ENCODE measurements around the gene ZNF354C. TPM values are rescaled to one million over a fixed set of nuclear protein-coding genes. Genes with fewer than 3 reads are reported as not detected.

The ZNF354C gene
- total and polyA plus RNA-seq, 2 of the 8 experiments (the other 6 are each of a cell fraction or from before 2014, with no cell fraction given) = 0.85 to 2.3 TPM

GRCh38 chr5:179033004-179033580, 27.1 kb upstream of the ZNF354C start:
- 95% methylated on average over 7 of the region's 7 CpGs; no CpG with 5 or more reads in 1 of the 2 experiments for WGBS, 2 experiments (ENCODE audit: extremely low coverage in 1 of 2, insufficient coverage in 1 of 2, insufficient read length in 1 of 2, insufficient replicate concordance in 2 of 2, low coverage in 1 of 2, low lambda C conversion rate in 2 of 2, missing lambda C conversion rate in 1 of 2)
- Histone ChIP-seq H2BK12ac (ENCODE audit: low read depth, low read length) (no peak overlapping the region), H3K4ac (replicated peaks; ENCODE audit: insufficient read length, low read depth, low read length) (no peak overlapping the region), H2BK15ac (ENCODE audit: low read length) (no peak overlapping the region), H2AK5ac (ENCODE audit: low read depth, low read length) (no peak overlapping the region), H3K27me3 (replicated peaks in 1 of 4; ENCODE audit: control insufficient read depth in 3 of 4, extremely low read depth in 1 of 4, insufficient read depth in 3 of 4, low read length in 3 of 4) (no peaks in the 10 kb centered on the region), H3K14ac (ENCODE audit: insufficient read length) (no peak overlapping the region), H3K4me1 (replicated peaks in 1 of 4; ENCODE audit: control insufficient read depth in 3 of 4, insufficient read depth in 4 of 4, low read length in 3 of 4) (no peaks in the 10 kb centered on the region), H2BK20ac (ENCODE audit: low read length) (no peak overlapping the region), H2AFZ (ENCODE audit: low read length) (no peak overlapping the region), H2BK5ac (ENCODE audit: low read depth, low read length) (no peak overlapping the region), H3K4me3 (ENCODE audit: extremely low read depth in 1 of 4, insufficient read depth in 2 of 4, low read depth in 3 of 4, low read length in 4 of 4) (0 out of 8 replicates have a peak overlapping the region, but pooled peaks of 1 of the 4 experiments have one; percentile 0), H3K23me2 (ENCODE audit: low read depth, low read length) (no peaks in the 10 kb centered on the region), H3K9ac (replicated peaks in 1 of 4; ENCODE audit: extremely low read depth in 1 of 4, low read depth in 3 of 4, low read length in 3 of 4) (no peak overlapping the region), H3K79me2 (ENCODE audit: control insufficient read depth in 1 of 2, insufficient read depth in 2 of 2, low read length in 2 of 2) (no peaks in the 10 kb centered on the region), H2BK120ac (replicated peaks; ENCODE audit: low read depth, low read length) (no peak overlapping the region), H3K79me1 (ENCODE audit: low read depth, low read length) (no peaks in the 10 kb centered on the region), H3K9me3 (ENCODE audit: insufficient read depth in 2 of 2, low read depth in 1 of 2, low read length in 1 of 2) (peaks cover 77 to 79% of the 10 kb centered on the region in 2 experiments), H3K36me3 (ENCODE audit: control insufficient read depth in 2 of 4, insufficient read depth in 4 of 4, low read length in 3 of 4) (peaks cover 3 to 47% (median 32%) of the 10 kb centered on the region in 4 experiments; a peak in 7 of 8 replicates), H3K23ac (ENCODE audit: insufficient read length) (no peak overlapping the region), H4K91ac (replicated peaks; ENCODE audit: insufficient read length, low read length) (no peak overlapping the region), H3K56ac (replicated peaks; ENCODE audit: insufficient read length, low read depth, low read length) (no peak overlapping the region), H4K5ac (ENCODE audit: insufficient read length, low read depth, low read length) (no peak overlapping the region), H3K27ac (ENCODE audit: low read depth, low read length) (no peak overlapping the region), H4K8ac (ENCODE audit: extremely low read depth, insufficient read depth, low read length) (no peak overlapping the region), H4K20me1 (replicated peaks in 1 of 2; ENCODE audit: control insufficient read depth in 1 of 2, insufficient read depth in 2 of 2, low read length in 2 of 2) (no peaks in the 10 kb centered on the region), H3K18ac (ENCODE audit: extremely low read depth, low read length) (no peak overlapping the region), H3K4me2 (ENCODE audit: insufficient read depth in 1 of 2, low read depth in 2 of 2, low read length in 2 of 2) (no peak overlapping the region)
- DNase-seq (ENCODE audit: low read depth in 1 of 2, low spot score in 2 of 2) (no peak), FAIRE-seq (no peak)
- no peak for TF ChIP-seq SIN3A (conservative IDR thresholded peaks at IDR 0.05 in 1 of 2, IDR thresholded peaks at IDR 0.05 in 1 of 2; ENCODE audit: low read depth in 1 of 2, low read length in 2 of 2)
- peak; percentile 68; the same call in 1 of the 2 replicates for TF ChIP-seq ZNF274 (IDR thresholded peaks at IDR 0.05; ENCODE audit: borderline replicate concordance, extremely low read depth, low read length)
- TF ChIP-seq GTF2F1 (IDR thresholded peaks at IDR 0.05; ENCODE audit: borderline replicate concordance, low read depth, low read length) = no peak
- CTCF ChIA-PET (ENCODE audit: partially characterized antibody) = interaction anchor here (0.6 kb wide), 1 partner anchor 1528 kb away, joined by 3 read pairs; no protein-coding TSS in a partner anchor
- POLR2A ChIA-PET (ENCODE audit: partially characterized antibody) = no interaction called here
